ENCODE results near the gene TOP2B. TPM values are rescaled to one million over a fixed set of nuclear protein-coding genes. Genes with fewer than 3 reads are reported as not detected.

Gene TOP2B
- polyA plus RNA-seq, 1 experiment, result 13.6 TPM

- Histone ChIP-seq H3K4me3 (ENCODE audit: low read depth, low read length) (no peak overlapping the region), H3K27me3 (ENCODE audit: control insufficient read depth, insufficient read depth, low read length) (no peaks in the 10 kb centered on the region), H3K36me3 (ENCODE audit: control insufficient read depth, insufficient read depth, low read length) (peaks cover 6% of the 10 kb centered on the region)
- no peak for TF ChIP-seq CTCF (IDR thresholded peaks at IDR 0.05; ENCODE audit: insufficient read depth, low read depth, low read length)
- CTCF ChIA-PET, result interaction anchor here (0.6 kb wide), 3 partner anchors 18 to 246 kb away, joined by 3 to 6 read pairs (median 3); no protein-coding TSS in a partner anchor
- DNase-seq (ENCODE audit: low read depth), result no peak
- POLR2A ChIA-PET, result no interaction called here
Observed at GRCh38 chr3:25611193-25611592, 53.5 kb downstream of the TOP2B start.

- DNase-seq (ENCODE audit: low read depth), result no peak
- TF ChIP-seq CTCF (IDR thresholded peaks at IDR 0.05; ENCODE audit: insufficient read depth, low read depth, low read length), result no peak
- Histone ChIP-seq H3K36me3 (ENCODE audit: control insufficient read depth, insufficient read depth, low read length) (peaks cover 6% of the 10 kb centered on the region), H3K27me3 (ENCODE audit: control insufficient read depth, insufficient read depth, low read length) (no peaks in the 10 kb centered on the region), H3K4me3 (ENCODE audit: low read depth, low read length) (no peak overlapping the region)
- ChIA-PET POLR2A (no interaction called here), CTCF (interaction anchor here (0.6 kb wide), 3 partner anchors 17 to 246 kb away, joined by 3 to 6 read pairs (median 3); no protein-coding TSS in a partner anchor)
Observed at GRCh38 chr3:25610779-25611178, 53.9 kb downstream of the TOP2B start.

GRCh38 chr3:25610167-25610566, 54.5 kb downstream of the TOP2B start:
- POLR2A ChIA-PET, result no interaction called here
- H3K36me3 ChIP-seq (ENCODE audit: control insufficient read depth, insufficient read depth, low read length), result peaks cover 6% of the 10 kb centered on the region
- CTCF ChIA-PET, result no interaction called here
- H3K4me3 ChIP-seq (ENCODE audit: low read depth, low read length), result no peak overlapping the region
- no peak for TF ChIP-seq CTCF (IDR thresholded peaks at IDR 0.05; ENCODE audit: insufficient read depth, low read depth, low read length)
- H3K27me3 ChIP-seq (ENCODE audit: control insufficient read depth, insufficient read depth, low read length), result no peaks in the 10 kb centered on the region
- no peak for DNase-seq (ENCODE audit: low read depth)

DNA sequence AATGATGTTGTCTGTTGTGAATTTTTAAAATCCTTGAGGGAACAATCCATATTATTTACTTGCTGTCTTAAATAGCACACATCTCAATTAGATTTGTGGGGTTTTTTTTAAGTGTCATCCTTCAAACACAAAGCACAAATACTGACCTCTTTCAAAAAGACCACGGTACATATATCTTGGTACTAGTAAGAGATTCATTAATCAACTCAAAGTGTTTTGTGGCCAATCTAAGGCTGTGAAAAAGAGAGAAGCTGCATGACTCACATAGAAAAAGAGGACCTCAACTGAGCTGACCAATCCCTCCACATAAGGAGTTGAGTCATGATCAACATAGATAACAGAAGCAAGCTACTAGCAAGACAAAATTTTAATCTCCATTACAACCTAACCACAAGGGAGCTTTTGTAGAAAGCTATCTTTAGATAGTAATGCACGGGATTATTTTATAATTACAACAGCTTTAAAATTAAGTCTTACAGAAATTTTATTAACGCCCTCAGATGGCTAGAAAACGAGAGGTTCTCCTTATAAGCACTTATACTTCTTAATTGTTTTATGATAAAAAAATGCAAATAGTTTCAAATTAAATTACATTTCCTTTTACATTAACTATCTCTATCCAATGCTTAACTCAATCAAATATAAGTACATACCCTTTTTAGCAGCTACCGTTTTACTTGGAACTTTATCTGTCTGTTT, 60.5 kb downstream of the TOP2B start:
- H3K4me3 ChIP-seq (ENCODE audit: low read depth, low read length), result no peak overlapping the region
- peaks cover 3% of the 10 kb centered on the region; the same call in 1 of the 2 replicates for H3K36me3 ChIP-seq (ENCODE audit: control insufficient read depth, insufficient read depth, low read length)
- POLR2A ChIA-PET, result no interaction called here
- CTCF ChIA-PET, result interaction anchor here (1.1 kb wide), 2 partner anchors 224 to 582 kb away, joined by 3 read pairs; no protein-coding TSS in a partner anchor
- no peaks in the 10 kb centered on the region for H3K27me3 ChIP-seq (ENCODE audit: control insufficient read depth, insufficient read depth, low read length)
- TF ChIP-seq CTCF (IDR thresholded peaks at IDR 0.05; ENCODE audit: insufficient read depth, low read depth, low read length), result no peak
- no peak for DNase-seq (ENCODE audit: low read depth)

DNA sequence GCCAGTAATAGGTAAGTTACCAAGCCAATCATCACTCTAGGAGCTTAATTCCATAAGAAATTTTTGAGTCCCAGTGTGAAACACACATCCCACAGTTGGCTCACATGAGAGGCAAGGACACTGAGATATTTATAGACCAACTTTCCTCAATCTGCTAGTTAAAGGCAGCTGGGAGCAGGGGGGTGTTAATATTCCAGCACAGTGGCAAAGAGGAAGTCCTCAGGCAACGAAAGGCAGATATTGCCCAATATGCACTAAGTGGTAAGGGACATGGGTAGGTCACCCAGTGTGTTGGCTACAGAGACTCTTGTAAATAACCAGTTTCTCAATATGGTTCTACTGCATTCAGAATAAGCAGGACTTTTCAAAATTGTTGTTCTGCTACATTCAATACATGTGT, 61.0 kb downstream of the TOP2B start:
- CTCF ChIA-PET, result interaction anchor here (1.1 kb wide), 1 partner anchor 582 kb away, joined by 3 read pairs; no protein-coding TSS in a partner anchor
- H3K36me3 ChIP-seq (ENCODE audit: control insufficient read depth, insufficient read depth, low read length), result peaks cover 4% of the 10 kb centered on the region; the same call in 1 of the 2 replicates
- no peaks in the 10 kb centered on the region for H3K27me3 ChIP-seq (ENCODE audit: control insufficient read depth, insufficient read depth, low read length)
- TF ChIP-seq CTCF (IDR thresholded peaks at IDR 0.05; ENCODE audit: insufficient read depth, low read depth, low read length), result no peak
- POLR2A ChIA-PET, result no interaction called here
- no peak for DNase-seq (ENCODE audit: low read depth)
- no peak overlapping the region for H3K4me3 ChIP-seq (ENCODE audit: low read depth, low read length)
